A673 (cell line): ENCODE data around the gene SOWAHD. TPM values are rescaled to one million over a fixed set of nuclear protein-coding genes. Genes with fewer than 3 reads are reported as not detected.

Experiments
- BruUV-seq: library from RNA; stranded (reverse); fragments of 400-500 nt; replicated peaks from 2 replicates; lab custom pipeline; 2021; lab: Mats Ljungman, UMichigan
- CTCF ChIA-PET: fragments of 300-600 bp; sonication (Branson Sonifier 250); formaldehyde crosslinking; loops from one replicate; lab custom pipeline; 2022; ENCODE audit warnings: antibody characterized with exemption; lab: Charles Lee
- POLR2A ChIA-PET: fragments of 300-600 bp; sonication (Branson Sonifier 250); formaldehyde crosslinking; loops from one replicate; lab custom pipeline; 2022; ENCODE audit warnings: antibody characterized with exemption; ENCODE audit not compliant: low non-redundant PET; lab: Charles Lee
- DNase-seq: peaks from one replicate; pipeline ENCODE4 v3.0.0-alpha.2; 2015; ENCODE audit warnings: low spot score
- H3K27ac ChIP-seq: fragments of 200-600 bp; sonication (generic); 2 replicates; pipeline ENCODE4 v1.5.1; 2016; ENCODE audit warnings: mixed run types, low read depth, mild to moderate bottlenecking, mixed read lengths, antibody characterized with exemption, low read length; ENCODE audit not compliant: poor library complexity, severe bottlenecking
- H3K27me3 ChIP-seq: fragments of 200-600 bp; sonication (generic); replicated peaks from 2 replicates; pipeline ENCODE4 v1.6.1; 2017; ENCODE audit warnings: mixed run types, low read depth, mild to moderate bottlenecking, mixed read lengths, antibody characterized with exemption, low read length; ENCODE audit not compliant: insufficient read depth, poor library complexity
- H3K36me3 ChIP-seq: fragments of 200-600 bp; sonication (generic); 2 replicates; pipeline ENCODE4 v1.6.1; 2016; ENCODE audit warnings: mixed run types, mild to moderate bottlenecking, mixed read lengths, antibody characterized with exemption, low read length; ENCODE audit not compliant: insufficient read depth, poor library complexity, severe bottlenecking
- H3K4me1 ChIP-seq: fragments of 200-600 bp; sonication (generic); 2 replicates; pipeline ENCODE4 v1.6.1; 2017; ENCODE audit warnings: mixed run types, mild to moderate bottlenecking, mixed read lengths, antibody characterized with exemption, low read length; ENCODE audit not compliant: insufficient read depth, poor library complexity, severe bottlenecking
- H3K4me3 ChIP-seq: fragments of 200-600 bp; sonication (generic); 2 replicates; pipeline ENCODE4 v1.5.1; 2016; ENCODE audit warnings: low read depth, mixed run types, mild to moderate bottlenecking, mixed read lengths, low read length; ENCODE audit not compliant: poor library complexity, severe bottlenecking
- H3K9me3 ChIP-seq: fragments of 200-600 bp; sonication (generic); 2 replicates; pipeline ENCODE4 v1.6.1; 2016; ENCODE audit warnings: mixed run types, low read depth, mild to moderate bottlenecking, mixed read lengths, antibody characterized with exemption, low read length; ENCODE audit not compliant: poor library complexity, severe bottlenecking
- CTCF ChIP-seq: fragments of 300-800, 200-600 bp; sonication (generic); conservative IDR thresholded peaks from 2 replicates; pipeline ENCODE4 v1.5.1; 2017; ENCODE audit warnings: low read depth, mild to moderate bottlenecking, antibody characterized with exemption, low read length, moderate library complexity, mixed read lengths
- EZH2 ChIP-seq: fragments of 200-600 bp; sonication (generic); IDR thresholded peaks from 2 replicates; pipeline ENCODE4 v1.6.1; 2017; ENCODE audit warnings: borderline replicate concordance, low read depth, mild to moderate bottlenecking, mixed read lengths, antibody characterized with exemption, low read length; ENCODE audit not compliant: poor library complexity, severe bottlenecking
- intact Hi-C: fragments of 100-400 bp; cut with micrococcal nuclease; formaldehyde crosslinking; loops from one replicate; pipeline ENCODE4 v1.10.0; 2022; ENCODE audit not compliant: unreplicated experiment
- total RNA-seq: library from RNA; stranded (reverse); gene quantifications from 2 replicates; pipeline ENCODE4 v1.2.3, GENCODE V29; 2021

Gene SOWAHD
- total RNA-seq, 1 experiment from 2014 or later, result not detected

- no TSS peak for BruUV-seq
- Histone ChIP-seq H3K9me3 (no peaks in the 10 kb centered on the region), H3K27ac (no peak overlapping the region), H3K4me3 (no peak overlapping the region), H3K36me3 (no peaks in the 10 kb centered on the region), H3K27me3 (no peaks in the 10 kb centered on the region), H3K4me1 (no peaks in the 10 kb centered on the region)
- no peak for TF ChIP-seq EZH2
- TF ChIP-seq CTCF, result no peak
- peak; percentile 57 for DNase-seq
- POLR2A ChIA-PET, result no interaction called here
- intact Hi-C loops, result no loop called here
- CTCF ChIA-PET, result no interaction called here
These were observed 50.8 kb downstream of the SOWAHD start for GRCh38 chrX:119809185-119809666.

Other genes starting within 250 kb of the SOWAHD start
- gene STEEP1, start 193.2 kb upstream of the SOWAHD start, total RNA-seq, result 38.4 and 39.2 TPM in 2 replicates
- gene UBE2A, start 184.0 kb upstream of the SOWAHD start, total RNA-seq, result 76.5 and 85.3 TPM in 2 replicates
- gene NKRF, start 152.2 kb upstream of the SOWAHD start, total RNA-seq, result 18.8 and 22.1 TPM in 2 replicates
- 61.5 and 69.1 TPM in 2 replicates for gene SEPTIN6, start 65.4 kb upstream of the SOWAHD start, total RNA-seq
- 1,626 and 1,742 TPM in 2 replicates for gene RPL39, start 33.0 kb downstream of the SOWAHD start, total RNA-seq
- gene UPF3B, start 94.4 kb downstream of the SOWAHD start, total RNA-seq, result 22.6 and 23.4 TPM in 2 replicates
- gene RNF113A, start 113.1 kb downstream of the SOWAHD start, total RNA-seq, result 15.2 and 18.1 TPM in 2 replicates
- 111 and 123 TPM in 2 replicates for gene NDUFA1, start 113.2 kb downstream of the SOWAHD start, total RNA-seq
- gene AKAP14, start 137.3 kb downstream of the SOWAHD start, total RNA-seq, result not detected in 2 replicates
- gene NKAP, start 185.2 kb downstream of the SOWAHD start, total RNA-seq, result 9.3 and 11.8 TPM in 2 replicates